ENCODE data around the gene GTSE1. TPM values are rescaled to one million over a fixed set of nuclear protein-coding genes. Genes with fewer than 3 reads are reported as not detected.

The GTSE1 gene
- total RNA-seq, 1 experiment from 2014 or later = 42.6 TPM

GRCh38 chr22:46360891-46361290 is 64.2 kb downstream of the GTSE1 start:
- H3K4me1 ChIP-seq (ENCODE audit: insufficient read depth, low read length) = no peaks in the 10 kb centered on the region; the same call in 1 of the 2 replicates
- H3K56ac ChIP-seq (ENCODE audit: insufficient read length, low read depth, low read length) = no peak overlapping the region
- H3K27me3 ChIP-seq (ENCODE audit: insufficient read depth, low read length) = no peaks in the 10 kb centered on the region
- no peak for DNase-seq
- H2AK5ac ChIP-seq (ENCODE audit: insufficient read length, low read length) = no peak overlapping the region
- H3K79me1 ChIP-seq (ENCODE audit: insufficient read depth, low read depth, low read length, poor library complexity, severe bottlenecking) = no peaks in the 10 kb centered on the region
- H3K27ac ChIP-seq (ENCODE audit: insufficient read length, low read depth, low read length) = no peak overlapping the region
- H3T11ph ChIP-seq (ENCODE audit: low read length) = no peak overlapping the region
- H4K5ac ChIP-seq (ENCODE audit: insufficient read length, low read depth, low read length) = no peak overlapping the region
- no peak overlapping the region for H3K18ac ChIP-seq (ENCODE audit: insufficient read length, low read depth, low read length)
- H3K9me3 ChIP-seq (ENCODE audit: control insufficient read depth, low read depth, low read length) = no peaks in the 10 kb centered on the region
- no peaks in the 10 kb centered on the region; the same call in 1 of the 2 replicates for H3K27me3 Mint-ChIP-seq (ENCODE audit: low read depth)
- no peaks in the 10 kb centered on the region for H3K79me2 ChIP-seq (ENCODE audit: insufficient read depth, low read length)
- H3K9me3 Mint-ChIP-seq = peaks cover 2 to 8% of the 10 kb centered on the region in 2 experiments; a peak in 2 of 5 replicates
- TF ChIP-seq CTCF (conservative IDR thresholded peaks at IDR 0.05) = no peak
- H3K4me3 Mint-ChIP-seq = no peak overlapping the region
- H4K8ac ChIP-seq (replicated peaks; ENCODE audit: insufficient read length, low read depth, low read length) = no peak overlapping the region
- no peaks in the 10 kb centered on the region; a peak in 1 of 4 replicates for H3K4me1 Mint-ChIP-seq
- H3K4me2 ChIP-seq (ENCODE audit: insufficient read depth, insufficient read length, low read length) = no peak overlapping the region
- H3K14ac ChIP-seq (ENCODE audit: insufficient read depth, low read length) = no peak overlapping the region
- no peak overlapping the region for H2BK20ac ChIP-seq (ENCODE audit: low read depth, low read length, poor library complexity, severe bottlenecking)
- H4K91ac ChIP-seq (ENCODE audit: insufficient read length, low read depth, low read length) = no peak overlapping the region
- H2BK15ac ChIP-seq (ENCODE audit: low read depth, low read length) = no peak overlapping the region
- WGBS (ENCODE audit: extremely low coverage, insufficient read length, low lambda C conversion rate) = no CpG with 5 or more reads among the region's 10 CpGs
- no peak overlapping the region for H2BK5ac ChIP-seq (ENCODE audit: insufficient read length, low read length)
- H2BK12ac ChIP-seq (ENCODE audit: insufficient read length, low read depth, low read length) = no peak overlapping the region
- no peak overlapping the region for H3K9ac ChIP-seq (ENCODE audit: extremely low read depth, insufficient read length, low read length)
- H2BK120ac ChIP-seq (ENCODE audit: low read depth, low read length, poor library complexity, severe bottlenecking) = no peak overlapping the region
- H3K23me2 ChIP-seq (ENCODE audit: insufficient read length, low read depth, low read length, poor library complexity, severe bottlenecking) = no peaks in the 10 kb centered on the region
- no peak overlapping the region for H2AFZ ChIP-seq (ENCODE audit: low read length)
- H3K36me3 Mint-ChIP-seq (ENCODE audit: insufficient read depth in 1 of 3, low read depth in 3 of 3) = peaks cover 11 to 49% (median 47%) of the 10 kb centered on the region in 3 experiments; a peak in 6 of 7 replicates
- no peak overlapping the region for H3K23ac ChIP-seq (ENCODE audit: insufficient read length, low read depth, low read length)
- no peak overlapping the region for H3K4ac ChIP-seq (ENCODE audit: low read depth, low read length)
- H3K27ac Mint-ChIP-seq = no peak overlapping the region
- no peaks in the 10 kb centered on the region for H4K20me1 ChIP-seq (ENCODE audit: control insufficient read depth, insufficient read depth, insufficient read length)

Measured in H9 (cell line).